Epithelial cell of esophagus (primary cell): ENCODE results near the gene HSD17B14.

Experiments
- DNase-seq: peaks from one replicate; pipeline ENCODE4 v3.0.0; 2010; ENCODE audit warnings: low read depth
- H3K4me3 ChIP-seq: 2 replicates; pipeline ENCODE4 v1.5.1; 2011; ENCODE audit warnings: mild to moderate bottlenecking, low read length, control low read depth
- TF ChIP-seq, protein P1 (sequence below): IDR thresholded peaks from 2 replicates; pipeline ENCODE4 v1.5.1; 2011; ENCODE audit warnings: low read depth, mild to moderate bottlenecking, low read length, control low read depth, inconsistent platforms; ENCODE audit not compliant: insufficient read depth; ENCODE audit errors: missing control alignments

HSD17B14 gene

DNA sequence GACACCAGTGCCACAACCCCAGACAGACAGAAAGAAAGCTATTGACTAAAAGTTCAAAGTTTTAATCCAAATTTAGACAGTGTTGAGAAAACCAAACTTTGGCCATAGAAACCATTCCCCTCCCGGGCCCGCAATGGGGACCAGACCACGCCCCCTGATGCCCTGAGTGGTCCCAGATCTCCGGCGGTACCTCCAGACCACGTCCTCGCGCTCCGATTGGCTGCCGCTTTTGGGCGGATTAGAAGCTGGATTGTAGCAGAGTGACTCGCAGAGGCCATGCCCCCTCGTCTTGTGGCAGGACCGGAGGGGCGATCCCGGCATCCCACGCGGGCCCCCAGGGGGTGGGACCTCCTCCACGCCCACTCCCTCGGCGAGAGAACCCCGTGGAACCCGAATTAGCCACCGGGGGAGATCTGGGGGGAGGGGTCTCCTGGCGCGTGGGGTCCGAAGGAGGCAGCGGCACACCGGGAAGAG, 797 bp upstream of the HSD17B14 start:
- TF ChIP-seq, protein P1, sequence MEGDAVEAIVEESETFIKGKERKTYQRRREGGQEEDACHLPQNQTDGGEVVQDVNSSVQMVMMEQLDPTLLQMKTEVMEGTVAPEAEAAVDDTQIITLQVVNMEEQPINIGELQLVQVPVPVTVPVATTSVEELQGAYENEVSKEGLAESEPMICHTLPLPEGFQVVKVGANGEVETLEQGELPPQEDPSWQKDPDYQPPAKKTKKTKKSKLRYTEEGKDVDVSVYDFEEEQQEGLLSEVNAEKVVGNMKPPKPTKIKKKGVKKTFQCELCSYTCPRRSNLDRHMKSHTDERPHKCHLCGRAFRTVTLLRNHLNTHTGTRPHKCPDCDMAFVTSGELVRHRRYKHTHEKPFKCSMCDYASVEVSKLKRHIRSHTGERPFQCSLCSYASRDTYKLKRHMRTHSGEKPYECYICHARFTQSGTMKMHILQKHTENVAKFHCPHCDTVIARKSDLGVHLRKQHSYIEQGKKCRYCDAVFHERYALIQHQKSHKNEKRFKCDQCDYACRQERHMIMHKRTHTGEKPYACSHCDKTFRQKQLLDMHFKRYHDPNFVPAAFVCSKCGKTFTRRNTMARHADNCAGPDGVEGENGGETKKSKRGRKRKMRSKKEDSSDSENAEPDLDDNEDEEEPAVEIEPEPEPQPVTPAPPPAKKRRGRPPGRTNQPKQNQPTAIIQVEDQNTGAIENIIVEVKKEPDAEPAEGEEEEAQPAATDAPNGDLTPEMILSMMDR = no peak
- peak overlapping the region; percentile 2 for H3K4me3 ChIP-seq

DNA sequence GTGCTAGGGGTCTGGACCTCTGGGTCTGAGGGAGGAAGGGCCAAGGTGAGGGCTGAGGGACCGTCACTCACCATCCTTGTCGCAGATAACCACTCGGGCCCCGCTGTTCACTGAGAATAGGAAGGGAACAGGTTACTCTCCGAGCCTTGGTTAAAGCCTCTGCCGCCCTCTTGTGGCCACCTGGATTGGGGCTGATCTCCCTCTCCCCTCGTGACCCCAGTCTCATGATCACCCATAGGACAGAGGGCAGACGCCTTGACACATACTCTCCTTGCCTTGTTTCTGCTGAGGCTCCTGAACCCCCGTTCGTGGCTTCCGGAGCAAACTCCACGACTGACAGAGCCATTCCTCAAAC, 580 bp downstream of the HSD17B14 start:
- DNase-seq = peak; percentile 86
- TF ChIP-seq, protein P1 = peak; percentile 96
- peak overlapping the region; percentile 30 for H3K4me3 ChIP-seq

More for the DNA sequence above, 797 bp upstream of the HSD17B14 start:
- peak; percentile 65 for DNase-seq

DNA sequence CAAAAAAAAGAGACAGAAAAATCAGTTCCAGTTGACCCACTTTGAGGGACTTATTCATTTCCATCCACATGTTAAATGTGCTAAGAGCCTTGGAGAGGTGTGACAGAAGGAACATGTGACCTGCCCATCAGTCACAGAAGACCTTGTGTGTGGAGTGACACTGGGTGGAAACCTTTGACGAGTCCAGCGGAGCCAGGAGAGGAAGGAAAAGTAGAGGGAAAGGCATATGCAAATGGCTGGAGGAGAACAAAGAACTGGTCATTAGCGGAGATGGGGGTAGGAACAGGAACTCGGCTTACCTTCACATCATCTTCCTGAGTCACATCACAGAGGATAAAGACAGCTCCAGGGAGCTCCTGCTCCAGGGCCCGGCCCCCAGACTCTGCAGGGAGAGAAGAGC, 2.3 kb downstream of the HSD17B14 start:
- no peak for DNase-seq
- H3K4me3 ChIP-seq = no peak overlapping the region
- TF ChIP-seq, protein P1 = no peak

DNA sequence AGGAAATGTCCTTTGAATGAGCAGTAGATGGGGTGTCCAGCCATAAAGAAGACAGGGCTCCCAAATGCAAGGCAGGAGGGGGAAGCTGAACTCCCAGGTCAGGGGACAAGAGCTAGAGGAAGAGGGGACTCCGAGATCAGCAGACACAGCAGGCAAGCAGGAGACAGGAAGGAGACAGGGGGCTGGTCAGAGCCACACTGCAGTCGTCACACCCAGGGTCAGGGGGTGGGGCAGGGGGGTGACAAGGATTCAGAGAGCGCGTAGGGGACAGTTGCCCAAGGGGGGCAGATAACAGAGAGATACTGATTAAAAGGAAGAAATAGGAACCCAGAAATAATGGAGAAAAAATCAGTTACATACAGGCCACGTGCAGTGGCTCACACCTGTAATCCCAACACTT, 3.2 kb downstream of the HSD17B14 start:
- DNase-seq = no peak
- TF ChIP-seq, protein P1 = no peak
- H3K4me3 ChIP-seq = no peak overlapping the region

DNA sequence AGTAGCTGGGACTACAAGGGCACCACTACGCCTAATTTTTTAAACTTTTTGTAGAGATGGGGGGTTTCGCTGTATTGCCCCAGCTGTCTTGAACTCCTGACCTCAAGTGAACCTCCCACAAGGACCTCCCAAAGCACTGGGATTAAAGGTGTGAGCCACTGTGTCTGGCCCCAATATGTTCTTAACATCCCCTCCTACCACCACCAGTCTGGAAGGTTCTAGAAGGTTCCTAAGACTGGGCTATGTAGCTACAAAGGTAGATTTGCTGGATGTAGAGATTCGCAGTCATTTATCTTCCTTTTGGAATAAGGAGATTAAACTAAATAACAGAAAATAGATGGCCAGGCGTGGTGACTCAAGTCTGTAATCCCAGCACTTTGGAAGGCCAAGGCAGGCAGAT, 5.3 kb downstream of the HSD17B14 start:
- H3K4me3 ChIP-seq = no peak overlapping the region
- TF ChIP-seq, protein P1 = no peak
- no peak for DNase-seq

DNA sequence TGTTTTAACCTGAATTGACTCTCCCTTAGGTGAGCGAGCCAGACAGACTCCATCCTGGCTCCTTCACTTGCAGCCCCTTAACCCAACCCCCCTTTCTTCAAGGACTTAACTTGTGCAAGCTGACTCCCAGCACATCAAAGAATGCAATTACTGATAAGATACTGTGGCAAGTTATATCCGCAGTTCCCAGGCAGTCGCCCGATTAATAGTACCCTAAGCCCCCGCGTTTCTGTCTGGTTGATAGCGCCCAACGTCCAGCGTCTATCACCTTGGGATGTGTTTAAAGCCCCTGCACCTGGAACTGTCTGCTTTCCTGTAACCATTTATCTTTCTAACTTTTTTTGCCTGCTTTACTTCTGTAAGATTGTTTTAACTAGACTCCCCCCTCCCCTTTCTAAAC, 6.2 kb downstream of the HSD17B14 start:
- DNase-seq = no peak
- no peak overlapping the region for H3K4me3 ChIP-seq
- TF ChIP-seq, protein P1 = no peak

DNA sequence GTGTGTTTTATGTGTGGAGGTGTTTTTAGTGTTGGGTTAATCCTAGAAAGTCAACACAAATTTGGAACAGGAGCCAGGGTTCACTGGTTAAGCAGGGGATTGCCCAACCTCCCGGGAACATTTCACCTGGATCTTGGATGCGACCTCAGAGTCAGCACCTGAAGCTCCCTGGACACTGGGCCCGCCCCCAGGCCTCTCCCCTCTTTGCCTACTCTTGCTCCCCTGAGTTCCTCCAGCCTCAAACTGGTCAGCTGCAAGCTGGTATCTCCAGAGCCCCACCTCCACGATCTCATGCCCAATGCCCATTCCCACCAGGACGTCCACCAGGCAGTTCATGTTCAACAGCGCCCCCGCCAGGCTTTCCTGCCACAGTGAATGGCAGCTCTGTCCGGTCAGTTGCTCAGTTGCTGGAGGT, 9.7 kb downstream of the HSD17B14 start:
- no peak for DNase-seq
- TF ChIP-seq, protein P1 = no peak
- H3K4me3 ChIP-seq = no peak overlapping the region
